NCI-H345 treated with DMSO at 0.1 percent for 48 hours (cell line): ENCODE results near the gene COL8A1.

Source experiments
- DNase-seq: peaks from one replicate; lab custom pipeline; 2025; ENCODE audit not compliant: unreplicated experiment; lab: John Stamatoyannopoulos, UW

The COL8A1 gene

DNA sequence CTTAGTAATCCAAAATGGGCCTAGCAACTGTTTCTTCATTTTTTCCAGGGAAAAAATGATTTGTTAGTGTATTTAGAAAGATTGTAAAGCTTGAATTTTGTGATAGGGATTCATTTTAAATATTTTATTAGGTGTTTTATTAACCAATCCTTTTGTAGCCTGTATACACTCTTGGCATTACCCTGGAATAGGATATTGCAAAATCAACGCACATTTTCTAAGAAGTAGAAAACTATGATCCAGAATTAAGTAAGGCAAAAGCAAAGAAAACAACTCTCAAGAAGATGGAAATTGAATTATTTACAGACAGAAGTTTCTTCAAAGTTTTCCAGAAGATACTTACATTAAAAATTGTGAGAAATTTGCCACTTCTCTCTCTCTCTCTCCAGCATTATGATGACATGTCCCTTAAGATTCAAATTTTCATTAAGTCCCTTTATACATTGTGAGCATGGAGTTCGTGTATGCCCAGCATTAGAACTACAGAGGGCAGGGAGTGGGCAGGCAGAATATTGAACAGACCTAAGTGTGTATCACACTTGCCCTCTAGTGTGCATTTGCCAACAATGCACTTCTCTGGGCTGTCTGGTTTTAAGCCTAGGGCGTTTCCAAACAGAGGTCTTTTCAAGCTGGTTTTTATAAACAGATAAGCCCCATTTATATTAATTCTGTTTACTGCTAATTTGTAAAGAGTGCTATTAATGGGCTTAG, 150.8 kb downstream of the COL8A1 start:
- no peak for DNase-seq

- no peak for DNase-seq
These were observed 156.1 kb downstream of the COL8A1 start for GRCh38 chr3:99794485-99794884.

DNA sequence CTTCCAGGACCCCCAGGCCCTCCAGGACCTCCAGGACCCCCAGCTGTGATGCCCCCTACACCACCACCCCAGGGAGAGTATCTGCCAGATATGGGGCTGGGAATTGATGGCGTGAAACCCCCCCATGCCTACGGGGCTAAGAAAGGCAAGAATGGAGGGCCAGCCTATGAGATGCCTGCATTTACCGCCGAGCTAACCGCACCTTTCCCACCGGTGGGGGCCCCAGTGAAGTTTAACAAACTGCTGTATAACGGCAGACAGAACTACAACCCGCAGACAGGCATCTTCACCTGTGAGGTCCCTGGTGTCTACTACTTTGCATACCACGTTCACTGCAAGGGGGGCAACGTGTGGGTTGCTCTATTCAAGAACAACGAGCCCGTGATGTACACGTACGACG, 157.2 kb downstream of the COL8A1 start:
- no peak for DNase-seq

DNA sequence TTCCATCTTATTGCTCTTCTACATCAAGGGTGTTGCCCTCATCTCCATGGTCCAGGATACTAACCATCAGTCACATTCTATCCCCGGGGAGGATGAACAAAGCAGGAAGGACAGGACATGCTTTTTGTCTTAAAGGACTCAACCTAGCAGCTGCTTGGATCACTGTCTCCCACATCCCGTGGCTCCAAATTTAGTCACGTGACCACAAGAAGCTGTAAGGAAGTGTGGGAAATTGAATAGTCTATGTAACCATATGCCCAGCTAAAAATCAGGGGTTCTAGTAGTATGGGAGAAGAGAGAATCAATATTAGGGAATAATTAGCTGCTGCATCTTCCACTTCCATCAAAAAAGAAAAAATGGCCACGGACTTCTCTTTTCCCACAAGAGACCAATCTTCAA, 161.0 kb downstream of the COL8A1 start:
- no peak for DNase-seq

DNA sequence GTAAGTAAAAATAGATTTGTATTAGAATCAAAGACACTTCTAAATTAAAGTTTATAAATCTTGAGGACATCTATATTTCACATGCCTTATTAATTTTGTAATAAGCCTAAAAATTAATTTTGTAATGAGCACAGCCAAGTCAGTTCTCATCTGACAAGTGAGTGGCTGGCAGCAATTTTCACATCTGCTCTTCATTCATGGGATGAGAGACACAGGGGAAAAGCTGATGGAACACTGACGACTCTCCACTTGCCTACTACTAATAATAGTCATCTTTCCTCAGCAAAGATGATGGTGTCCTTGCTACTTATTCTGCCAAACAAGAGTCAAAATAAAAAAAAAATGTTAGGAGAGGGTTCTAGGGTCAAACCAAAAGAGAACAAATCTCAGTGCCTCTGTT, 164.9 kb downstream of the COL8A1 start:
- no peak for DNase-seq

DNA sequence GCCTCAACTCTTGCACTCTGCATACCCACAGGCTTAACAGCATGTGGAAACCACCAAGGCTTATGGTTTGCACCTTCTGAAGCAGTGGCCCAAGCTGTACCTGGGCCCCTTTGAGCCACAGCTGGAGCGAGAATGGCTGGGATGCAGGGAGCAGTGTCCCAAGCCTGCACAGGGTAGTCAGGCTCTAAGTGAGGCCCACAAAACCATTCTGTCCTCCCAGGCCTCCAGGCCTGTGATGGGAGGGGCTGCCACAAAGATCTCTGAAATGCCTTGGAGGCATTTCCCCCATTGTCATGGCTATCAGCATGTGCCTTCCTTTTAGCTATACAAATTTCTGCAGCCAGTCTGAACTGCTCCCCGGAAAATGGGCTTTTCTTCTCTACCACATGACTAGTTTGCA, 166.8 kb downstream of the COL8A1 start:
- DNase-seq = no peak

DNA sequence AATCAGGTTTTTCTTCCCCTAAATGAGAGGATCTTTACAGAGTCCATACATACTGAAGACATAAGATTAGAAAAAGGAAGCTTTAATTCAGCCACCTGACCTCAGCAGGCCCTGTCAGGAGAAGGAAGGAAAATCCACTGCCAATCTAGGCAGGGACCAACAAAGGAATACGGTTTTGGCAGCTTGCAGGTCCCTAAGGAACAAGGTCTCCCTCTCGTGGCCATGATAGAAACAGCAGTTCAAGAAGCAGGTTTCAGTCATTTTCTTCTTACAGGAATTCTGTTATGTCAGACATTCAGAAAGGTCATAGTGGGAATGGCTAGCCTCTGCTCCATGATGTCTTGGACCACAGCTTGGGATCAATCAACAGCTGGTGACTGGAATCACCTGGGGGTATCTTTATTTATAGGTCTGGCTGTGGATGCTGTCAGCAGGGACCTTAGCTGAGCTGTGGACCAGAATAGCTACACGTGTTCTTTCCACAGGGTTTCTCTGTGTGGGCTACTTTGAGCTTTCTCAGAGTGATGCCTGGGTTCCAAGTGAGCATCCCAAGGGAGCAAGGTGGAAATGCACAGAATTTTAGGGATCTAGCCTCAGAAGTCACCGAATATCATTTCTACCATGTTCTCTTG, 169.9 kb downstream of the COL8A1 start:
- DNase-seq = peak; percentile 5

DNA sequence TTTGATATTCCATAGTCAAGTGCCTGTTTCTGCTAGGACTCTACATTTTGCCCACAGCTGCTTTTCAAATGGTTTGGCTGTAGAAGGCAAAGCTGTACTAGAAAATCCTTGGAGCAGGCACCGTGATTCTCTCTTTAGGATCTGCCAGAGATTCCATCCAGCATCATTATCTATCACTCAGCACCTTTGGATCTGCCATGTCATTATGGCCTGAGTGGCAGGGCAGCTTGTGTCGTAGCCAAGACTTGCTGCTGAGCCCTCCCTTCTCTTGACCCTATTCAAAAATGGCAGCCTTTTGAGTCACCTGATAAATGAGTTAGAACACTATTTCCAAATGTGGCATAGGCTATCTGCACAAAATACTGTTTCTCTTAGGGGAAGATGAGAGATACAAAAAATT, 171.2 kb downstream of the COL8A1 start:
- no peak for DNase-seq

DNA sequence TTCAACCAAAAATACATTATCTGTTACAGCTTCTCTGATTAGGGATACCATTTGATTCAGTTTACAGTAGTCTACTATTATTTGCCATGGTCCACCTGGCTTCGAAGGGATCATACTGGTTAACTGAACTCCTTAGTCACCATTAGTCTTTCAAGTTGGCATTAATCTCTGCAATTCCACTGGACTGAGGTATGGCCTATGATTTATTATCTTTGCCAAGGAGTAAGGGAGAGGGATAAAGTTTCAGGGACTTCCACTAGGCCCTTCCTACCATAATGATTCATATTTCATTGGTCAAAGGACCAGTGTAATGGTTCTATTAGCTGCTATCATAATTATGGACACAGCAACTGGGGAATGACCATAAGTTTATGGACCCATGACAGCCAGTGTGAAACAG, 172.0 kb downstream of the COL8A1 start:
- no peak for DNase-seq

DNA sequence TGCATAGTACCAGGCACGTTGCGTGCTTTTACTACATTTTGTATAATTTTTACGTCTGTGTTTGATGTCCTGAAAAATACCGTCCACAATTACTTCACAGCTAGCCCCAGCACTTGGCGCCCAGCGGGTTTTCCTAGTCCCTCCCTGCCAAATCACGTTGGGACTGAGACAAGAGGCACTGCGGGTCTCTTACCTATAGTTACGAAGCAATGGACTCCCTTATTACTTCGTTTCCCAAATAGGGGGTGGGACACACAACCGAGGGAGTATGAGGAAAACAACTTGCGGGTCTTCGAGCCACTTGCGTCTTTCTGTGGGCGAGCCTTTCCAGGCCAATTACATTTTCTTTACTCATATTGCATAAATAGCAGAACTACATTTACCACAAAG, 178.6 kb downstream of the COL8A1 start:
- DNase-seq = no peak

DNA sequence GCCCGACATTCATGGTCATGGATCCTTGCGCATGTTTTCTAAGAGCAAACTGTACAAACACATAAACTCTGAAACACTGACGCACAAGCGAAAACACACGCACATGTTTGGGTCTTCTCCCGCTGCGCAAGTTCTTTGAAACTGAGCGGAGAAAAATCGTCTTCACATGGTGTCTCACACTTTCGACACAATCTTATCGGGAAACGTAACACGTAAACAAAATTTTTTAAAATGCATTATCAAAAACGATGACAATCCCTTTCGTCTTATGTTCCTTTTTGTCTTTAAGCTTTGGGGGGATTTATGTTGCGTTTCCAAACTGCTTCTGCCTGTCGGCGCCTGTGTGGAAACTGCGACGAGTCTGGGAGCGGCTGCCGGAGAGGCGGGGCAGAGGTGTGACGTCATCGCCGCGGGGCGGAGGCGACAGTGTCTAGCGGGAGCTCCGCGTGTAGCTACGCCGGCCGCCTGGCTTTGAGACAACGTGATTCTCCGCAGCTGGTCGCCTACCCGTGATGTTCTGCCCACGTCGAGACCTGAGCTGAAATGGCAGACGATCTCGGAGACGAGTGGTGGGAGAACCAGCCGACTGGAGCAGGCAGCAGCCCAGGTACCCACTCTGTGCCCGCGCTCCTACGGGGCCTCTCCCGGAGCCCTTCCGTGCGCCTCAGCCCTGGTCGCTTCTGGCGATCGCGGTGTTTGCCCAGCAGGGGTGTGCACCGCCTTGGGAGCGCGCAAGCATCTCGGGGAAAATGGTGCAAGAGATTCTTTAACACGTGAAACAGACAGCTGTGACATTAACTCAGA, 179.2 kb downstream of the COL8A1 start, which contains the start of gene CMSS1:
TSS of gene CMSS1 (plus strand) at position 426 of the 804 bp plus-strand sequence.
- DNase-seq = peak; percentile 78

GRCh38 chr3:99818818-99819217, 180.4 kb downstream of the COL8A1 start:
- DNase-seq = no peak

DNA sequence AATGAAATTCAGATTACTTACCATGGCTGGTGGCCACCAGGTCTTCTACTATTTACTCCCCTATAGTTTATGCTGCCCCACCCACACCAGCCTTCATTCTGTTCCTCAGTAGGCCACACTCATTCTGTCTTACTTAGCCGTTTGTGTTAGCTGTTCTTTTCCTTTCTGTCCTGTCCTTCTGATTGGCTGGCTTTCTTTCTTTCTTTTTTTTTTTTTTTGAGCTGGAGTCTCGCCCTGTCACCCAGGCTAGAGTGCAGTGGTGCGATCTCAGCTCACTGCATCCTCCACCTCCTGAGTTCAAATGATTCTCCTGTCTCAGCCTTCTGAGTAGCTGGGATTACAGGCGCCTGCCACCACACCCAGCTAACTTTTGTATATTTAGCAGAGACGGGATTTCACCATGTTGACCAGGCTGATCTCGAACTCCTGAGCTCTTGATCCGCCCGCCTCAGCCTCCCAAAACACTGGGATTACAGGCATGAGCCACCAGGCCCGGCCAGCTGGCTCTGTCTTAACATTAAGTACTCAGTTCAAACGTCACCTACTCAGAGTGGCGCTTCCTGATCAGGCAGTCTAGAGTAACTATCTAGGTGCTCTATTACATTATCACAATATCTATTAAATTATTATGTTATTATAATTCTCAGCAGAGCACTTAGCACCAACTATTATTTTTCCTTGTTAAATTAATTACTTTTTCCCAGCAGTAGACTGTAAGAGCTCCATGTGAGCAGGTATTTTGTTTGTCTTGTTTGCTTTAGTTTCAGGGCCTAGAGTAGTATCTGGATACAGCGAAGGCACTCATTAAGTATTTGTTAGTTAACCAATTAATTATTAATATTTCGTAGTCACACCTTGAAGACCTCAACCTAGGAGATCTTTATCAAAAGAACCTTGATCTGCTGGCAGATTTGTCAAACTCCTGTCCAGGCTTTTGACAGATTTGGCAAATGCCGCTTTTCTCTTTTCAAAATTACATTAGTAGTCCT, 185.6 kb downstream of the COL8A1 start:
- DNase-seq = no peak

- DNase-seq = no peak
These were observed 186.7 kb downstream of the COL8A1 start for GRCh38 chr3:99825004-99825640.

DNA sequence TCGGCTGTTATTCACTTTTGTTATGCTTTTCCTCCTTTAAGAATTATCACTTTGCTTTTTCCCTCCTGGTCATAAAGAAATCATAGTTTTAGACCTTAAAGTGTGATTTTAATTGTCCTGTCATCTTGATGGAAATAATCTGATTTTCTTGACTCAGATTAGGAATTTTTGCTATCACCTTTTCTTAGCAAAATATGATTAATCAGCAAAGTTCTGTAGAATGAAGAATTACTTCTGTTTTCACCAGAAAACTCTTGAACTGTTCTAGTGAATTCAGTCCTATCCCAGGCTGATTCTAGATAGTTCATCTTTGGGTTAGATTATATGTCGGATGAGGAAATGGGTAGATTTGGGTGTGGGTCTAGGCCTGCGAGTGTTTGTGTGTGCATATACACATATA, 191.4 kb downstream of the COL8A1 start:
- no peak for DNase-seq

DNA sequence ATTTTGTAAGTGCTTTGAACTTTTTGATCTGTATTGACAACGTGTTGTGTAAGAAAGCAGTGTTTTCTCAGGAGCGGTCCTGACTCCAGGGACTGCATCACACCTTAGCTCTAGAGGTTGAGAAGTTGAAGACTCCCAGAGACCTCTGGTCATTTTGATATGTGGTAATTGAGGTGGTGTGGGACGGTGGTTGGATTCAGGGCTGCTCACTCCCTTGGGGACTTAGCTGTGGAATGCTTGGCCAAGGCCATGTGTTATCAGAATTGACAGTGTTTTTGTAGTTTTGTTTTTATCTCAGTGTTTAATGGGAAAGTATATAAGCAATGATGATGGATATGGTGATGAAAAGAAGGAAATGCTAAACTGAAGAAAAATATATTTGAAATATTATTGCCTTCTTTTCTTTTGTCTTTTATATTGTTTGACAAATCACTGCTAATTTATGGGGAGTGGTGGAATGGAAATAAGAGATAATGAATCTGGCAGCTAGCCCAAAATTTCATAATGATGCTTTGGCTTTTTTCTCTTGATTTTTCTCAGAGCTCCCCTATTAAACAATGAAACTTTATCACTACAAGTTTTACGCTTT, 195.3 kb downstream of the COL8A1 start:
- DNase-seq = no peak

GRCh38 chr3:99834211-99834957, 196.0 kb downstream of the COL8A1 start:
- no peak for DNase-seq

GRCh38 chr3:99836681-99837080, 198.3 kb downstream of the COL8A1 start:
- no peak for DNase-seq

GRCh38 chr3:99837715-99838114, 199.3 kb downstream of the COL8A1 start:
- no peak for DNase-seq
